NT2/D1 (cell line): ENCODE measurements around the gene TRIM37.

Experiments used
- DNase-seq: peaks from one replicate; pipeline ENCODE4 v3.0.0-alpha.2; 2011; ENCODE audit warnings: low read depth, low spot score
- H3K27me3 ChIP-seq: 2 replicates; pipeline ENCODE4 v1.6.0; 2011; ENCODE audit warnings: mild to moderate bottlenecking; ENCODE audit not compliant: insufficient read length, insufficient read depth
- H3K36me3 ChIP-seq: 2 replicates; pipeline ENCODE4 v1.6.1; 2011; ENCODE audit warnings: mild to moderate bottlenecking, low read length, mixed read lengths; ENCODE audit not compliant: insufficient read depth, insufficient read length
- H3K4me1 ChIP-seq: 2 replicates; pipeline ENCODE4 v1.5.1; 2011; ENCODE audit not compliant: insufficient read depth, insufficient read length
- H3K4me3 ChIP-seq: 2 replicates; pipeline ENCODE4 v1.5.1; 2011; ENCODE audit warnings: low read depth; ENCODE audit not compliant: insufficient read length
- H3K9ac ChIP-seq: 2 replicates; pipeline ENCODE4 v1.6.0; 2011; ENCODE audit warnings: low read depth; ENCODE audit not compliant: insufficient read length
- H3K9me3 ChIP-seq: 2 replicates; pipeline ENCODE4 v1.5.1; 2011; ENCODE audit warnings: mild to moderate bottlenecking, low read length; ENCODE audit not compliant: insufficient read depth
- SUZ12 ChIP-seq: IDR thresholded peaks from 2 replicates; pipeline ENCODE4 v1.6.1; 2011; ENCODE audit not compliant: insufficient read length, insufficient read depth; ENCODE audit errors: extremely low read depth
- YY1 ChIP-seq: IDR thresholded peaks from 2 replicates; pipeline ENCODE4 v1.6.1; 2011; ENCODE audit not compliant: insufficient read length, insufficient read depth
- ZNF274 ChIP-seq: IDR thresholded peaks from 2 replicates; pipeline ENCODE4 v1.6.1; 2011; ENCODE audit warnings: mild to moderate bottlenecking, low read depth, low read length

TRIM37 gene

GRCh38 chr17:59062509-59062908 lies 44.2 kb downstream of the TRIM37 start:
- H3K9me3 ChIP-seq: no peaks in the 10 kb centered on the region

GRCh38 chr17:59056857-59057256 lies 49.8 kb downstream of the TRIM37 start:
- TF ChIP-seq YY1 (no peak), SUZ12 (no peak)
- H3K4me3 ChIP-seq: no peak overlapping the region
- no peaks in the 10 kb centered on the region for H3K4me1 ChIP-seq
- no peak for DNase-seq
- H3K27me3 ChIP-seq: no peaks in the 10 kb centered on the region
- no peaks in the 10 kb centered on the region for H3K9me3 ChIP-seq
- peaks cover 68% of the 10 kb centered on the region for H3K36me3 ChIP-seq
- no peak overlapping the region for H3K9ac ChIP-seq

More at GRCh38 chr17:59062509-59062908, 44.2 kb downstream of the TRIM37 start:
- H3K4me3 ChIP-seq: no peak overlapping the region
- no peak for TF ChIP-seq ZNF274
- no peak for TF ChIP-seq SUZ12
- no peak for TF ChIP-seq YY1
- DNase-seq: no peak
- H3K9ac ChIP-seq: no peak overlapping the region
- H3K36me3 ChIP-seq: peaks cover 60% of the 10 kb centered on the region
- no peaks in the 10 kb centered on the region for H3K4me1 ChIP-seq
- no peaks in the 10 kb centered on the region for H3K27me3 ChIP-seq

GRCh38 chr17:59049798-59050197 lies 56.9 kb downstream of the TRIM37 start:
- Histone ChIP-seq H3K27me3 (no peaks in the 10 kb centered on the region), H3K4me1 (no peaks in the 10 kb centered on the region), H3K36me3 (peaks cover 57% of the 10 kb centered on the region), H3K4me3 (no peak overlapping the region), H3K9ac (no peak overlapping the region), H3K9me3 (no peaks in the 10 kb centered on the region)
- DNase-seq: no peak
- TF ChIP-seq ZNF274 (no peak), SUZ12 (no peak), YY1 (no peak)

GRCh38 chr17:59047616-59048015 lies 59.1 kb downstream of the TRIM37 start:
- no peak overlapping the region for H3K9ac ChIP-seq
- H3K4me1 ChIP-seq: no peaks in the 10 kb centered on the region
- no peaks in the 10 kb centered on the region for H3K9me3 ChIP-seq
- TF ChIP-seq SUZ12 (no peak), ZNF274 (no peak), YY1 (no peak)
- H3K36me3 ChIP-seq: peaks cover 61% of the 10 kb centered on the region
- no peak overlapping the region for H3K4me3 ChIP-seq
- H3K27me3 ChIP-seq: no peaks in the 10 kb centered on the region
- no peak for DNase-seq

GRCh38 chr17:59046192-59046591 lies 60.5 kb downstream of the TRIM37 start:
- DNase-seq: no peak
- TF ChIP-seq ZNF274 (no peak), YY1 (no peak), SUZ12 (no peak)
- Histone ChIP-seq H3K4me1 (no peaks in the 10 kb centered on the region), H3K27me3 (no peaks in the 10 kb centered on the region), H3K9me3 (no peaks in the 10 kb centered on the region), H3K36me3 (peaks cover 63% of the 10 kb centered on the region), H3K4me3 (no peak overlapping the region), H3K9ac (no peak overlapping the region)

GRCh38 chr17:59038734-59039133 lies 67.9 kb downstream of the TRIM37 start:
- no peak overlapping the region for H3K9ac ChIP-seq
- no peak overlapping the region for H3K4me3 ChIP-seq
- no peaks in the 10 kb centered on the region for H3K4me1 ChIP-seq
- DNase-seq: no peak
- H3K27me3 ChIP-seq: no peaks in the 10 kb centered on the region
- H3K36me3 ChIP-seq: peaks cover 61% of the 10 kb centered on the region
- no peak for TF ChIP-seq ZNF274
- no peak for TF ChIP-seq YY1
- TF ChIP-seq SUZ12: no peak
- H3K9me3 ChIP-seq: no peaks in the 10 kb centered on the region

- H3K4me3 ChIP-seq: no peak overlapping the region
- no peaks in the 10 kb centered on the region for H3K9me3 ChIP-seq
- no peak for TF ChIP-seq YY1
- no peak for TF ChIP-seq SUZ12
- no peak for TF ChIP-seq ZNF274
- no peak for DNase-seq
- peaks cover 61% of the 10 kb centered on the region for H3K36me3 ChIP-seq
- no peak overlapping the region for H3K9ac ChIP-seq
- no peaks in the 10 kb centered on the region for H3K27me3 ChIP-seq
- no peaks in the 10 kb centered on the region for H3K4me1 ChIP-seq
These were observed 68.7 kb downstream of the TRIM37 start for GRCh38 chr17:59037960-59038359.

- Histone ChIP-seq H3K4me1 (no peaks in the 10 kb centered on the region), H3K36me3 (peaks cover 49% of the 10 kb centered on the region), H3K9ac (no peak overlapping the region), H3K9me3 (no peaks in the 10 kb centered on the region), H3K4me3 (no peak overlapping the region), H3K27me3 (no peaks in the 10 kb centered on the region)
- DNase-seq: no peak
- no peak for TF ChIP-seq YY1
- no peak for TF ChIP-seq ZNF274
- TF ChIP-seq SUZ12: no peak
These were observed 75.9 kb downstream of the TRIM37 start for GRCh38 chr17:59030811-59031210.
